Gastrocnemius medialis (tissue), 4 donors: Measurements from ENCODE around the gene PEA15. TPM values are rescaled to one million over a fixed set of nuclear protein-coding genes. Genes with fewer than 3 reads are reported as not detected.
A peak's percentile ranks its signal among the peaks of the same experiment; 100 is the strongest.

Source experiments
- ATAC-seq, 2 donors: fragments of 150-250 bp; one replicate each; pipeline ENCODE4 v1.9.1; 2016
- DNase-seq, 2 donors: peaks; one replicate each; pipeline ENCODE4 v3.0.0-alpha.2; 2019
- H3K27ac ChIP-seq, 4 donors: fragments of 200-600 bp; sonication (generic); 1 replicate in 1 of 4; 2 replicates in 3 of 4; pipeline ENCODE4 v1.5.1; 2016 to 2018; ENCODE audit warnings: mild to moderate bottlenecking in 2 of 4, moderate library complexity in 1 of 4
- H3K27me3 ChIP-seq, 3 donors: fragments of 200-600 bp; sonication (generic) in 2 of 3; 1 replicate in 1 of 3; 2 replicates in 2 of 3; pipeline versions ENCODE4 v1.5.1 to v1.6.0; 2016 to 2019; ENCODE audit warnings: mild to moderate bottlenecking in 1 of 3, moderate library complexity in 1 of 3
- H3K36me3 ChIP-seq, 2 donors: fragments of 200-600 bp; sonication (generic) in 1 of 2; one replicate each; pipeline ENCODE4 v1.5.1; 2017 to 2018
- H3K4me1 ChIP-seq, 2 donors: fragments of 200-600 bp; sonication (generic) in 1 of 2; one replicate each; pipeline ENCODE4 v1.5.1; 2016 to 2017; ENCODE audit warnings: mild to moderate bottlenecking in 2 of 2
- H3K4me3 ChIP-seq, 4 donors: fragments of 200-600 bp; sonication (generic) in 3 of 4; 1 replicate in 1 of 4; 2 replicates in 3 of 4; pipeline ENCODE4 v1.5.1; 2016 to 2019; ENCODE audit warnings: mild to moderate bottlenecking in 2 of 4
- H3K9me3 ChIP-seq, 3 donors: fragments of 200-600 bp; sonication (generic) in 2 of 3; 1 replicate in 1 of 3; 2 replicates in 2 of 3; pipeline ENCODE4 v1.5.1; 2016 to 2019
- CTCF ChIP-seq, 5 experiments: fragments of 450-650 bp in 3 of 5; fragments of 200-600 bp in 2 of 5; sonication (generic) in 2 of 5; IDR thresholded peaks in 4 of 5; conservative IDR thresholded peaks in 1 of 5; 1 replicate in 4 of 5; 2 replicates in 1 of 5; pipeline ENCODE4 v1.5.1; 2016 to 2019; ENCODE audit warnings: antibody characterized with exemption in 5 of 5, mild to moderate bottlenecking in 3 of 5, moderate library complexity in 3 of 5
- POLR2A ChIP-seq, 2 donors: fragments of 450-650 bp; IDR thresholded peaks; one replicate each; pipeline ENCODE4 v1.6.1; 2017; ENCODE audit warnings: antibody characterized with exemption in 2 of 2, mild to moderate bottlenecking in 2 of 2, moderate library complexity in 2 of 2
- in situ Hi-C, 4 donors: fragments of 200-750 bp; cut with MboI; loops; one replicate each; pipeline versions ENCODE4 v1.15.0 to v1.8.0; 2017; ENCODE audit warnings: low sequenced_read_pairs in 4 of 4
- intact Hi-C: fragments of 100-400 bp; cut with DNase I; formaldehyde crosslinking; loops from one replicate; pipeline ENCODE4 v1.15.1; 2023; ENCODE audit warnings: low total_unique reads
- total RNA-seq, 4 donors: library from RNA; depleted of rRNA; stranded (reverse); fragments of >200 nt; gene quantifications; one replicate each; pipeline versions ENCODE4 v1.1.0 to v1.2.3, GENCODE V29; 2016

PEA15 gene
- total RNA-seq, 4 donors from 2014 or later: 10.5 to 34.7 (median 27.2) TPM

DNA sequence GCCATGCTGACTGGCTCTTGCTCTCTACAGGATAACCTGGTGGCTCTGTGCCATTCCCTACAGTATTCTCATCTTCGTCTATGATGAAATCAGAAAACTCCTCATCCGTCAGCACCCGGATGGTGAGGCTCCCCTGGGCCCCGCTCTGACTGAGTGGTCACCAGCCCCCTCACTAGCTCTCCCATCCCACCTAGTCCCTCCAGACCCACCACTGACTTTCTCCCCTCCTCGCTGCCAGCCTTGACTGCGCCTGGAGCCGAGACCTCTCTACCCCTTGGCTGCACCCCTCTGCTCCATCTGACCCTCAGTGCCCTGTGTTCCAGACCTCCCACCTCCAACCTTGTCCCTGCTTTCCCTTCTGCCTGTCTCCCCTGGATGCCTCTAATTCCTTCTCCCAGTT is 18.9 kb upstream of the PEA15 start:
- ATAC-seq (no peak), DNase-seq (no peak)
- intact Hi-C loops: no loop called here
- in situ Hi-C loops: loop anchor here in 1 of 4 donors (10.0 kb wide), 1 partner anchor 81 kb away; no protein-coding TSS in a partner anchor
- H3K4me3 ChIP-seq: no peak overlapping the region
- no peaks in the 10 kb centered on the region for H3K36me3 ChIP-seq
- peak overlapping the region in 1 of 4 donors; percentile 95 for H3K27ac ChIP-seq
- peaks cover 24 to 36% of the 10 kb centered on the region in 2 donors for H3K4me1 ChIP-seq
- no peaks in the 10 kb centered on the region for H3K9me3 ChIP-seq
- H3K27me3 ChIP-seq: no peaks in the 10 kb centered on the region
- TF ChIP-seq POLR2A (IDR thresholded peaks at IDR 0.05) (no peak), CTCF (IDR thresholded peaks at IDR 0.05 in 4 of 5, conservative IDR thresholded peaks at IDR 0.05 in 1 of 5) (no peak)

GRCh38 chr1:160186729-160187128 is 18.5 kb upstream of the PEA15 start:
- intact Hi-C loops: no loop called here
- DNase-seq (no peak), ATAC-seq (no peak)
- Histone ChIP-seq H3K4me1 (peaks cover 28 to 41% of the 10 kb centered on the region in 2 donors), H3K9me3 (no peaks in the 10 kb centered on the region), H3K27me3 (no peaks in the 10 kb centered on the region), H3K4me3 (no peak overlapping the region), H3K27ac (peak overlapping the region; percentile 90 to 95 (median 92)), H3K36me3 (no peaks in the 10 kb centered on the region)
- in situ Hi-C loops: loop anchor here in 1 of 4 donors (10.0 kb wide), 1 partner anchor 82 kb away; no protein-coding TSS in a partner anchor
- TF ChIP-seq POLR2A (IDR thresholded peaks at IDR 0.05) (no peak), CTCF (IDR thresholded peaks at IDR 0.05 in 4 of 5, conservative IDR thresholded peaks at IDR 0.05 in 1 of 5) (no peak)

DNA sequence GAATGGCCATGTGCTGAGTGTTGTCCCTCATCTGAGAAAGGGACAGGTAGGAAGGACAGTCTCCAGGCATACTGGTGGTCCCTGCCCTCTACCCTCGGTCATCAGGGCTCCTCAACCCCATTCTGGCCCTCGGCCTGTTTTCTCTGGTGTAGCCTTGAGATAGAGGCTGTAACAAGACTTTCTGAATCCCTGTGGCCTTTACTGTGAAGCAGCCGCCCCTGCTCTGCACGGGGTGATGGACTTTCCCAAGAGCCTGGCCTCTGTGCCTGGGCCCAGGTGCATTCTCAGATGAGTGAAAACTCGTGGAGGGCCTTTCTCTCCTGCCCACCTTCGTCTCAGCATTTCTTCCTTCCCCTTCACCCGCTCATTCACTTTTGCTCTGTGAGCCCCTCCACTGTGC is 17.8 kb upstream of the PEA15 start:
- Histone ChIP-seq H3K4me3 (no peak overlapping the region), H3K27me3 (no peaks in the 10 kb centered on the region), H3K27ac (peak overlapping the region; percentile 90 to 95 (median 92)), H3K9me3 (no peaks in the 10 kb centered on the region), H3K36me3 (no peaks in the 10 kb centered on the region), H3K4me1 (peaks cover 35 to 47% of the 10 kb centered on the region in 2 donors)
- ATAC-seq (no peak), DNase-seq (no peak)
- intact Hi-C loops: no loop called here
- no peak for TF ChIP-seq POLR2A (IDR thresholded peaks at IDR 0.05)
- TF ChIP-seq CTCF (IDR thresholded peaks at IDR 0.05 in 4 of 5, conservative IDR thresholded peaks at IDR 0.05 in 1 of 5): no peak
- in situ Hi-C loops: loop anchor here in 1 of 4 donors (10.0 kb wide), 1 partner anchor 83 kb away; no protein-coding TSS in a partner anchor

DNA sequence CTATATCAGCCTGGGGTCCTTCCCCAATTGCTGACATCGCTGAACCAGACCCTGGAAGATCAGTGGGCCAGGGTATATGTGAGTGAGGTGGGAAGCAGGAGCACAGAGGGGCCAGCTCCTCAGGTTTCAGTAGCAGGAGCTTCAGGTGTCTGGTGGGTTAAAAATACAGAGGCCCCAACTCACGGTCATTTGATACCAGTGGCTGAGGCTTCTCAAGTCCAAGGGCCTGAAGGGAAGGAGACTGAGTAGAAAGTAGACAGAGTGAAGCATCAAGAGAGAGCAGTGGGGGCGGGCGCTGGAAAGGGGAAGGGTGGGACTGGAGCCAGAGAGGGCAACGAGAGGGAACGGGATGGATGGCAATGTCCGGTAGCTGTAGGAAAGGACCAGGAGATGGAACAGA is 16.8 kb upstream of the PEA15 start:
- Histone ChIP-seq H3K27ac (peak overlapping the region; percentile 90 to 95 (median 92)), H3K9me3 (no peaks in the 10 kb centered on the region), H3K36me3 (no peaks in the 10 kb centered on the region), H3K4me1 (peaks cover 45 to 55% of the 10 kb centered on the region in 2 donors), H3K27me3 (no peaks in the 10 kb centered on the region), H3K4me3 (no peak overlapping the region)
- DNase-seq (no peak), ATAC-seq (no peak)
- intact Hi-C loops: loop anchor here (2.0 kb wide), 1 partner anchor 20 kb away; no protein-coding TSS in a partner anchor
- in situ Hi-C loops: loop anchor here in 1 of 4 donors (10.0 kb wide), 1 partner anchor 84 kb away; no protein-coding TSS in a partner anchor
- TF ChIP-seq CTCF (IDR thresholded peaks at IDR 0.05 in 4 of 5, conservative IDR thresholded peaks at IDR 0.05 in 1 of 5) (no peak), POLR2A (IDR thresholded peaks at IDR 0.05) (no peak)
